HCT116 (cell line): ENCODE results near the gene PSME2. TPM values are rescaled to one million over a fixed set of nuclear protein-coding genes. Genes with fewer than 3 reads are reported as not detected.

Source experiments
- ATAC-seq: fragments of 200-7000 bp; cut with Tn5 transposase; 2 replicates; pipeline ENCODE4 v1.9.1; 2020; ENCODE audit warnings: mild to moderate bottlenecking, moderate library complexity
- BruUV-seq: library from RNA; stranded (reverse); fragments of 400-500 nt; replicated peaks from 2 replicates; lab custom pipeline; 2021; lab: Mats Ljungman, UMichigan
- CTCF ChIA-PET: fragments of 300-600 bp; sonication (Branson Sonifier 250); formaldehyde crosslinking; loops from one replicate; lab custom pipeline; 2021; ENCODE audit warnings: antibody characterized with exemption; lab: Charles Lee
- POLR2A ChIA-PET: fragments of 300-600, 350-600 bp; sonication (Branson Sonifier 250); formaldehyde crosslinking; loops from one replicate; lab custom pipeline; 2021; ENCODE audit warnings: antibody characterized with exemption; lab: Charles Lee
- RAD21 ChIA-PET, 2 experiments: fragments of 300-600 bp; sonication (Branson Sonifier 250); formaldehyde crosslinking; loops; one replicate each; lab custom pipeline; 2023; ENCODE audit warnings: low total read pairs in 2 of 2; ENCODE audit not compliant: uncharacterized antibody in 2 of 2, unreplicated experiment in 2 of 2, low non-redundant PET in 1 of 2; lab: Charles Lee
- DNase-seq: peaks from one replicate; pipeline ENCODE4 v3.0.0-alpha.2; 2010; ENCODE audit warnings: low read depth, low spot score
- H2AFZ ChIP-seq: fragments of 200-600 bp; shearing (Covaris generic), sonication (generic); 2 replicates; pipeline ENCODE4 v1.6.1; 2017; ENCODE audit warnings: low read depth, mixed run types, mixed read lengths, antibody characterized with exemption, low read length; ENCODE audit not compliant: poor library complexity, severe bottlenecking
- H3K27ac ChIP-seq: 2 replicates; pipeline ENCODE4 v1.5.1; 2012; ENCODE audit warnings: low read depth, low read length
- H3K27me3 ChIP-seq: fragments of 200-600 bp; sonication (generic); 2 replicates; pipeline ENCODE4 v1.6.1; 2016; ENCODE audit warnings: mixed run types, low read length, mixed read lengths; ENCODE audit not compliant: insufficient read depth
- H3K36me3 ChIP-seq, 2 experiments: fragments of 200-500 bp in 1 of 2; fragments of 200-600 bp in 1 of 2; sonication (Bioruptor generic) in 1 of 2; sonication (generic) in 1 of 2; 2 replicates each; pipeline versions ENCODE4 v1.5.1 to v1.6.1; 2014 to 2016; ENCODE audit warnings: low read length in 2 of 2, inconsistent platforms in 1 of 2, mixed read lengths in 1 of 2, mixed run types in 1 of 2; ENCODE audit not compliant: insufficient read depth in 2 of 2, control insufficient read depth in 1 of 2
- H3K4me1 ChIP-seq, 2 experiments: fragments of 200-600 bp in 1 of 2; sonication (generic) in 1 of 2; 2 replicates each; pipeline versions ENCODE4 v1.5.1 to v1.6.1; 2012 to 2017; ENCODE audit warnings: low read length in 2 of 2, inconsistent platforms in 1 of 2, mild to moderate bottlenecking in 1 of 2, mixed read lengths in 1 of 2, mixed run types in 1 of 2, moderate library complexity in 1 of 2; ENCODE audit not compliant: insufficient read depth in 2 of 2, control insufficient read depth in 1 of 2
- H3K4me2 ChIP-seq: fragments of 200-600 bp; sonication (generic); 2 replicates; pipeline ENCODE4 v1.6.1; 2017; ENCODE audit warnings: mixed run types, low read length, mixed read lengths
- H3K4me3 ChIP-seq, 2 experiments: fragments of 200-600 bp in 1 of 2; sonication (generic) in 1 of 2; replicated peaks in 1 of 2; 2 replicates each; pipeline ENCODE4 v1.5.1; 2011 to 2016; ENCODE audit warnings: low read length in 2 of 2, control low read depth in 1 of 2, low read depth in 1 of 2, mild to moderate bottlenecking in 1 of 2, mixed read lengths in 1 of 2, mixed run types in 1 of 2
- H3K79me2 ChIP-seq: fragments of 200-600 bp; sonication (generic); 2 replicates; pipeline ENCODE4 v1.6.1; 2017; ENCODE audit warnings: mild to moderate bottlenecking, mixed run types, low read length, moderate library complexity, mixed read lengths; ENCODE audit not compliant: insufficient read depth
- H3K9ac ChIP-seq: fragments of 200-600 bp; sonication (generic); 2 replicates; pipeline ENCODE4 v1.6.1; 2016; ENCODE audit warnings: low read length, mixed read lengths
- H3K9me2 ChIP-seq: fragments of 200-600 bp; sonication (generic), shearing (Covaris generic); 2 replicates; pipeline ENCODE4 v1.6.1; 2017; ENCODE audit warnings: mixed run types, mild to moderate bottlenecking, moderate library complexity; ENCODE audit not compliant: insufficient read depth
- H3K9me3 ChIP-seq, 2 experiments: fragments of 200-500 bp in 1 of 2; fragments of 200-600 bp in 1 of 2; sonication (Bioruptor generic) in 1 of 2; sonication (generic) in 1 of 2; 2 replicates each; pipeline ENCODE4 v1.6.1; 2014 to 2017; ENCODE audit warnings: low read length in 2 of 2, mixed read lengths in 2 of 2, inconsistent platforms in 1 of 2, low read depth in 1 of 2, mild to moderate bottlenecking in 1 of 2, mixed run types in 1 of 2, moderate library complexity in 1 of 2; ENCODE audit not compliant: control insufficient read depth in 1 of 2, insufficient read depth in 1 of 2
- H4K20me1 ChIP-seq: fragments of 200-600 bp; sonication (generic), shearing (Covaris generic); 2 replicates; pipeline ENCODE4 v1.6.1; 2017; ENCODE audit warnings: mixed run types, mild to moderate bottlenecking, moderate library complexity; ENCODE audit not compliant: insufficient read depth
- ATF3 ChIP-seq: IDR thresholded peaks from 2 replicates; pipeline ENCODE4 v1.6.1; 2012
- CBX3 ChIP-seq: IDR thresholded peaks from 2 replicates; pipeline ENCODE4 v1.6.1; 2012; ENCODE audit warnings: low read depth
- EGR1 ChIP-seq: IDR thresholded peaks from 2 replicates; pipeline ENCODE4 v1.6.1; 2012; ENCODE audit warnings: low read depth
- ELF1 ChIP-seq: IDR thresholded peaks from 2 replicates; pipeline ENCODE4 v1.6.1; 2012; ENCODE audit warnings: low read depth, borderline replicate concordance
- EZH2 ChIP-seq: fragments of 200-600 bp; sonication (generic); IDR thresholded peaks from 2 replicates; pipeline ENCODE4 v1.6.1; 2017; ENCODE audit warnings: antibody characterized with exemption, mixed run types
- FOSL1 ChIP-seq: IDR thresholded peaks from 2 replicates; pipeline ENCODE4 v1.6.1; 2012; ENCODE audit warnings: low read depth
- JUND ChIP-seq: IDR thresholded peaks from 2 replicates; pipeline ENCODE4 v1.6.1; 2012
- MAX ChIP-seq: IDR thresholded peaks from 2 replicates; pipeline ENCODE4 v1.6.1; 2012
- RAD21 ChIP-seq: IDR thresholded peaks from 2 replicates; pipeline ENCODE4 v1.6.1; 2012; ENCODE audit warnings: low read depth, mild to moderate bottlenecking
- SRF ChIP-seq: IDR thresholded peaks from 2 replicates; pipeline ENCODE4 v1.6.1; 2012; ENCODE audit warnings: low read depth
- TCF7L2 ChIP-seq: IDR thresholded peaks from 2 replicates; pipeline ENCODE4 v1.7.0; 2011; ENCODE audit warnings: borderline replicate concordance, inconsistent platforms; ENCODE audit not compliant: insufficient read depth, insufficient read length; ENCODE audit errors: extremely low read depth
- YY1 ChIP-seq: IDR thresholded peaks from 2 replicates; pipeline ENCODE4 v1.6.1; 2011; ENCODE audit warnings: low read length, low read depth, moderate library complexity, mild to moderate bottlenecking; ENCODE audit not compliant: insufficient replicate concordance; ENCODE audit errors: extremely low read depth
- ZBTB33 ChIP-seq: IDR thresholded peaks from 2 replicates; pipeline ENCODE4 v1.6.1; 2011; ENCODE audit warnings: mild to moderate bottlenecking, low read length, moderate library complexity; ENCODE audit not compliant: insufficient replicate concordance; ENCODE audit errors: extremely low read depth
- ZFX ChIP-seq: fragments of 450-650 bp; IDR thresholded peaks from 2 replicates; pipeline ENCODE4 v1.6.1; 2017
- ZNF274 ChIP-seq: fragments of 200-500 bp; sonication (Bioruptor generic); IDR thresholded peaks from 2 replicates; pipeline ENCODE4 v1.6.1; 2014; ENCODE audit warnings: mild to moderate bottlenecking, low read depth, low read length, inconsistent platforms
- intact Hi-C: fragments of 100-400 bp; cut with micrococcal nuclease; formaldehyde crosslinking; loops from 2 replicates; pipeline ENCODE4 v1.10.0; 2022
- total RNA-seq: library from RNA; stranded (reverse); gene quantifications from one replicate; pipeline ENCODE4 v1.2.1, GENCODE V29; 2021; ENCODE audit not compliant: unreplicated experiment

The PSME2 gene
- total RNA-seq, 1 experiment from 2014 or later, result 160 TPM

GRCh38 chr14:24138396-24139271 is 7.8 kb downstream of the PSME2 start:
- Histone ChIP-seq H3K27me3 (no peaks in the 10 kb centered on the region), H2AFZ (no peak overlapping the region), H3K9me3 (no peaks in the 10 kb centered on the region), H3K4me2 (no peak overlapping the region), H3K36me3 (peaks cover 16 to 21% of the 10 kb centered on the region in 2 experiments), H3K79me2 (peaks cover 41% of the 10 kb centered on the region), H4K20me1 (no peaks in the 10 kb centered on the region), H3K27ac (peak overlapping the region; percentile 96; the same call in 1 of the 2 replicates), H3K4me1 (peaks cover 26 to 48% of the 10 kb centered on the region in 2 experiments), H3K9me2 (no peaks in the 10 kb centered on the region), H3K4me3 (no peak overlapping the region), H3K9ac (no peak overlapping the region)
- ATAC-seq (no peak), DNase-seq (no peak)
- TF ChIP-seq TCF7L2 (no peak), ATF3 (no peak), YY1 (no peak), CBX3 (no peak), SRF (no peak), ZBTB33 (no peak), EGR1 (no peak), RAD21 (no peak), JUND (no peak), FOSL1 (no peak), MAX (no peak), EZH2 (no peak), ZNF274 (no peak), ELF1 (no peak), ZFX (no peak)
- intact Hi-C loops, result no loop called here
- CTCF ChIA-PET, result interaction anchor here (0.6 to 2.0 kb wide), 2 partner anchors 30 to 80 kb away, joined by 3 to 7 read pairs; no protein-coding TSS in a partner anchor
- RAD21 ChIA-PET, result interaction anchor here in 1 of 2 experiments (0.5 kb wide), 1 partner anchor 23 kb away, joined by 4 read pairs; no protein-coding TSS in a partner anchor
- TSS peak; percentile 34 for BruUV-seq
- POLR2A ChIA-PET, result interaction anchor here (1.3 to 2.9 kb wide), 4 partner anchors 8 to 30 kb away, joined by 4 to 36 read pairs (median 6); partner anchors contain the start of genes DCAF11, IRF9, NRL and PSME2
